Suprapubic skin (tissue), 2 donors: ENCODE data around the gene MCM3AP.

Source experiments
- EP300 ChIP-seq: sonication (generic); formaldehyde crosslinking; IDR thresholded peaks from one replicate; pipeline ENCODE4 v1.6.1; 2017; ENCODE audit warnings: antibody characterized with exemption
- POLR2A ChIP-seq, 2 donors: fragments of 450-650 bp; IDR thresholded peaks; one replicate each; pipeline ENCODE4 v1.6.1; 2017; ENCODE audit warnings: antibody characterized with exemption in 2 of 2, mild to moderate bottlenecking in 2 of 2, moderate library complexity in 2 of 2

DNA sequence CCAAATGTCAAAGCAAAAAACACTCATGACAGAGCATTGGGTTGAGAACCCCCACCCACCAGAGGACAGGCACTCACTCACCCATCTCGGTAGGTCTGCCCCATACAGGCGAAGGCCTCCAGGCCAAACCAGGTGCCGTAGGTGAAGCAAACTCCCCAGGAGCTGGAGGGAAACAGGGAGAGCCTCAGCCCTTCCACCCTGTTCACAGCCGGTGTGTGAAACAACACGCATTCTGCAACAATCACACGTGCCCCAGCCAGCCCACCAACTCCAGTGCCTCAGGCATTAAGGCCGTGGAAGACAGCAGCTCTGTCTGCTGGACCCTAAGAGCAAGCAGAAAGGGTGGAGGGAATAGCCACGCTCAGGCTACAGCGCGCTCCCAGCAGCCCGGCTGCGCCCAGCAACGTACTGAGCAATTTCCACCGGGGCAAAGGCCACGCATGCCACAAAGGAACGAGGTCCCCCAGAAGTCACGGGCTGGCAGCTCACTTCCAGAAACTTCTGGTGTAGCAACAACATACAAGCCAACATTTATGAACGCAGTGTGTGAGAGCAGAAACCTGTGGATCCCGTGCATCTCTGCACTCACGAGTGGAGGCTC, 89.7 kb downstream of the MCM3AP start:
- TF ChIP-seq POLR2A (IDR thresholded peaks at IDR 0.05) (no peak), EP300 (no peak)
